HG02588 (cell line): ENCODE data around the gene B4GALNT4.
"Not testable (repeated sequence)": the region's sequence is repeated elsewhere in the genome, so short reads cannot be mapped to it uniquely, and the experiment has no call there.

Experiments
- ATAC-seq: cut with Tn5 transposase; IDR thresholded peaks from one replicate; pipeline ENCODE4 v1.9.1; 2021; ENCODE audit warnings: mild to moderate bottlenecking, moderate library complexity; ENCODE audit not compliant: unreplicated experiment

Gene B4GALNT4

DNA sequence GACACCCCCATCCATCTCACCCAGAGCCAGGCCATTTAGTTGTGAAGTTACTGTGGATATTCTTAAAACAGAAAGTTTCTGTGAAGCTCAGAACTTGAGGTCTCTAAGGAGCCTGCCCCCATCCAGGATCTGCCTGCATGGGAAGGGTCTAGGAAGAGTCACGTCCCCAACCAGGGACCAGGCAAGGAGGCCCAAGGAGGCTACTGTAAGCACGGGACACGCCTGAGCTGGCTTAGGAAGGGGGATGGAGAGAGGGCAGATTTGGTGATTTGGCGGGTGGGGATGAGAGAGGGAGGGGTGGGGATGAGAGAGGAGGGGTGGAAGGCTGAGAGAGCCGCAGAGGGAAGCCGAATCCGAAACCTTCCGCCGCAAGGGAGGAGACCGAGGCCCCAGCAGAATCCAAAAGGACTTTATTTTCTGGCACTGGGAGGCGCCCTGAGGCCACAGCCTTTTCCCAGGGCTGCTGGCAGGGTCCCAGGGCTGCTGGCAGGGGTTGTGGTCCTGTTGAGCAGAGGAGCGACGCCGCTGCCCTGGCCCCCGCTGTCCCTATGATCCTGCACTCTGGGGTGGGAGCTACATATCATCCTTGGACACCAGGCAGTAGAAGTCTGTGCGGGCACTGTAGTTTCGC, 36.1 kb downstream of the B4GALNT4 start:
- ATAC-seq: no peak

DNA sequence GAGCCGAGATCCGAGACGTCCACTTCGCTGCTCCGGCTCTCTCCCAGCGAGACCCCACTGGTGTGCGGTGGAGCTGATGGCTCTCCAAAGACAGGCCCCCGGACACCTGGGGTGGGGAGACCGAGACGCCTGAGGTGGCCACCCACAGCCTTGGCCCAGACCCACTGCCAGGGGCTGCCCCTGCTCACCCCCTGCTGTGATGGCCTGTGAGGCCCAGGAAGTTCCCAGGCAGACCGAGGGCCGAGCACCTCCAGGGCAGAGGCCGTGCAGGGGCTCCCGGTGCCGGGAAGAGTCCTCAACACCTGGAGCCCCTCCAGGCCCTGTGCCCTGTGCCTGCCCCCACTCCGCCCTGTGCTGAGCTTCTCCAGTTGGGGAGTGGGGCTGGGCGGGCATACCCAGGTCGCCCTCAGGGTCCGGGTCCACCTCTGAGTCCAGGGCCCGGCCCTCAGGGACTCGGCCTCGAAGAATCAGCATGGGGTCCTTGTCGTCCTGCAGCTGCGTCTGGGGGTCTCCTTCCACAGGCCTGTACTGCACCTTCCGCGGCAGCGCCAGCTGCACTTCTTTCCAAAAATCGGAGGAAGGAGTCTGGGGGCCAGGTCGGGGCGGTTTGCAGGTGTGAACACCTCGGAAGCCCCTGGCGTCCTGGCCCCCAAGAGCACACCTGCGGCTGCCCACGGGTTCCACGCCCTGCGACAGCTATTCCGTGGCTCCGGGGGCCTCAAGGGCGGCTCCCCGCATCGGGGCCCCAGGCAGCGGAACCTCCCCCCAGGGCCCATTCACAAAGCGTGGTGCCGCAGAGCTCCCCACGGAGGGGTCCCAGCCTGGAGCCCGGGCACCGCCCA, 36.9 kb downstream of the B4GALNT4 start:
- ATAC-seq: no peak

DNA sequence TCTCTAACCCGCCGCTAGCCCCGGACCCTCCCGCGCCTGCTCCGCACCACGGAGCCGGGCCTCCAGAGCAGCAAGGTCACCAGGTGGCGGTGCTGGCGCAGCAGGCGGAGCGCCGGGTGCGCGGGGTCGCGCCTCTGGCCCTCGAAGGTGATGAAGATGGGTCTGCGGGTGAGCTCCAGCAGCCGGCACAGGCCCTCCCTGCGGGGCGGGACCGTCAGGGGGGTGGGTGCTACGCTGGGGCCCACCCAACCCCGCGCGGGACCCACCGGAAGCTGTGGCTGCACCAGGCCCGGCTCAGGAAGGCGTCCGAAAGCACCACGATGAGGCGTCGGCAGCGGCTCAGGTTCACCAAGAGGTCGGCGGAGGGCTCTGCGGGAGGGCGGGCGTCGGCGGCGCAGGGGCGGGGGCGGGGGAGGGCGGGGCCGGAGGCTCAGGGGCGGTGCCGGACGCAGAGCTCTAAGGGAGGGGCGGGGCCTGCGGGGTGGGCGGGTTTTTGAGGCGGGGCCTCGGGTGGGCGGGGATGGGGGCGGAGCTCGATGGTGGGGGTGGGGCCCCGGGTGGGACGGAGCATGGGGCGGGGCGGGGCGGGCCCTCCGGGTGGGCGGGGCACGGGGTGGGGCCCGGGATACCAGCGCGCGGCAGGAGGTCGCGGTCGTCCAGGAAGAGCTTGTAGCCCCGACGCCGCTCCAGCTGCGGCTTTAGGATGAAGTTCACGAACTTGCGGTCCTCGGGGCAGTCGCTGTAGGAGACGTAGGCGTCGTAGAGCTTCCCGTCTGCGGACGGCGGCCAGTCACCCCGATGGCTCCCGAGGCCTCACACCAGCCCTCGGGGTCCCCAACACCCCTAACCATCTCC, 37.7 kb downstream of the B4GALNT4 start:
- peak; percentile 56 for ATAC-seq

DNA sequence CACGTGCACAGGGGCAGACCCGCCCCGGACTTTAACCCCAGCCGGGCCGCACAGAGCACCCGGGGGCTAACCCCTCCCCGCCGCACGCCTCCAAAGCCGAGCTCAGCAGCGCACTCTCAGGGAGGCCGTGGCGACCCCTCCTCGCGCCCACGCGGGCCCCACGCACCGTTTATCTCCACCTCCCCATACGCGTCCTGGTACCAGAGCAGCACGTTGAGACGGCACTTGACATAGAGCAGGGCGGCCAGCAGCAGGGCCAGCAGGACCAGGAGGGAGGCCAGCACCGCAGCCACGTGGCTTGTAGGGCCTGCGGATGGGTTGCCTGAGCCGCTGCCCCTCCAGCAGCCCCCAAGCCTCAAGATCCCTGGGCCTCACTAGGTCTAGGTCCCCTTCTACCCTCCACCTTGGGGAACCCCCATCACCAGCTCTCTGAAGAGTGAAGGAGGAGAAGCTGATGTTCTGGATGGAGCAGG, 38.4 kb downstream of the B4GALNT4 start:
- ATAC-seq: no peak

DNA sequence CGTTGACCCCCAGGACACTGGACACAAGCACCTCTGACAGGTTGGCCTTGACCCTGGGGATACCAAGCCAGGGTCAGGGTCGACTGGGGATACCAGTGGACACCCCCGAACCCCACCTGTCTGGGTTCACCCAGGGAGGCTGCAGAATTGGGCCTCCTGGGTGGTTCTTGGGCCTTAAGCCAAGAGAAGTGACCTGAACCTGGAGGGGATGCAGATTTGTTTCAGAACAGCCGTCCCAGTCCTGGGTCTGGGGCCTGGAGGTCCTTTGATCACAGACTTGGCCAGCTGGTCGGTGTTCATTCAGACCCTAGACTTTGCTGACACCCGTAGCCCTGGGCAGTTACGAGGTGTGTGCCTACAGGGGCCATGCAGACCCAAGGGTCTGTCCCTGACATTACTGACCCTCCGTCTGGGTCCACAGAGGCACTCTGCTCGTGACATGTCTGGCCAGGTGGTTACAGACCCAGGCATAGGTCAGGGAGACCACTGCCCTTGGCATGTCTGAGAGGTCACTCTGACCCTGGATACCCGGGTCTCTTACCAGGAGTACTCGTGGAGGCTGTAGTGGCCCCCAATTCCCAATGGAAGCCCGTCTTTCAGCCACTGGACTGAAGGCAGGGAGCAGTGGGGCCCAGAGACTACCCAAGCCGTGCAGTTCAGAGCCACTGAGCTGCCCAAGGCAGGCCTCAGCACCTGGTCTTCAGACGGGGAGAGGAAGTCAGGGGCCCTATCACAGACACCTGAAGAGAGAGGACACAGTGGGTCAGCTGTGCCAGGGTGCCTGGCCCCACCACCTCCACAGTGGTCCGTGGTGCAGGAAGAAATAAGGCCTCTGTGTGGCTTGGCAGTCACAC, 39.1 kb downstream of the B4GALNT4 start:
- no peak for ATAC-seq

DNA sequence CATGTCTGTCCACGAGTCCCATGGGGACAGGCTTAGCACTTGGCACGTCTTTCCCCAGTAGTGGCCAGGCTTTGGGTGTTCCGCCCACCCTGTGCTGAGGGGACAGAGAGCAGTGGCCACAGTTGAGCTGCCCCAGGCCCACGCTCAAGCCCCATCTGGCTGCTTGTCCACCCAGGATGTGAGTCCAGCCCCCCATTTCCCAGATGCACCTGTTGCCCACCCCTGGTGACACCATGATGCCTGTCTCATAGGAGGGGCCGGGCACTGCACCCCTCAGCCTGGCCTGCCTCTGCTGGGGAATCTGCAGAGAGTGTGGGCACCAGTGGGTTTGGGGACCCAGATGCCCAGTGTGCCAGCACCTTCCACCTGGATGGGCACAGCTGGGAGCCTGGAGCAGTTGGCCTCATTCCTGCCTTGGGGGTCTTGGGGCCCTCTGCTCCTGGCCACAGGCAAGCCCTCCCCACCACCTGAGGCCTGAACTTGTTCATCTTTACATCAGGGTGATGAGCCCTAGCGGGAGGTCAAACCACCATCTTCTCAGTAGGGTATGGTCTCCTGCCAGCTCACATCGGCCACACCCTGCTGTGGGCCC, 39.8 kb downstream of the B4GALNT4 start:
- ATAC-seq: no peak

DNA sequence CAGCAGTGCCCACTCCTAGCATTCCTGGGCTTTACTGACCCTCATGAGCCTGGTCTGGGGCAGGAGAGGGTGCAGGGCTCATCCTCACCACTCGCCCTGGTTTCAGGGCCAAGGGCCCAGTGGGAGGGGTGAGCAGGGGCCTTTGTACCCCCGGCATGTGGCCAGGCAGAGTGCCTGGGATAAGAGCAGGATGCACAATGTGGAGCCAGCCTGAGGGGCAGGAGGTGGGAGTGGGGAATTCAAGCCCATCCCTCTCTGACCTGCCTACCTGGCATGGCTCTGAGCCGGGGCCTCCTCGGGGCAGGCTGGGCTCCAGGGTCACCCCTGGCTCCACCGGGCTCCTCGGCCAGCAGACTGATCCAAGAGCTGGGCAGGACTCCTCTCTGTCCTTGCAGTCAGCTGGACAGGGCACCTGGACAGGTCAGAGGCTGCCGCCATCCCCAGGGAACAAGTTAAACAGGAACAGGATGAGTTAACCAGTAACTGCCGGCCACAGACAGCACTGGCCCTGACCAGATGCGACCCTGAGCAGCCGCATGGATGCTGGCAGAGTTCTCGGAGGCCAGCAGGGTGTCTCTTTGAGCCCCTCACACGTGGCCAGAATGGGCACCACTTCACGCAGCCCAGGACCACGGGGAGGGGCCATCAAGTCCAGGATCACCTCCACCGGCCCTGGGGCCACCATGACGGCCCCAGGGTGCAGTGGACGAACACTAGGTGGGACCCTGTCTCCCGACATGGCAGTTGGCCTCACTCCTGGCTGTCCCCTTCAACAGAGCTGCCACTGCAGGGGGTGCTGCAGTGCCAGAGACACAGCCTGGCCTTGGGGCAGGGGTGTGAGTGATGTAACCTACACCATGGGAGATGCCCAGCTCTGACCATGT, 40.5 kb downstream of the B4GALNT4 start:
- no peak for ATAC-seq

DNA sequence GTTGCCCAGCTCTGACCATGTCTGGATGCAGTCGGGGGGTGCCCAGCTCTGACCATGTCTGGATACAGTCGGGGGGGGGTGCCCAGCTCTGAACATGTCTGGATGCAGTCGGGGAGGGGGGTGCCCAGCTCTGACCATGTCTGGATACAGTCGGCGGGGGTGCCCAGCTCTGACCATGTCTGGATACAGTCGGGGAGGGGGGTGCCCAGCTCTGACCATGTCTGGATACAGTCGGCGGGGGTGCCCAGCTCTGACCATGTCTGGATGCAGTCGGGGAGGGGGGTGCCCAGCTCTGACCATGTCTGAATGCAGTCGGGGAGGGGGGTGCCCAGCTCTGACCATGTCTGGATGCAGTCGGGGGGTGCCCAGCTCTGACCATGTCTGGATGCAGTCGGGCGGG, 41.4 kb downstream of the B4GALNT4 start:
- not testable (repeated sequence) for ATAC-seq

DNA sequence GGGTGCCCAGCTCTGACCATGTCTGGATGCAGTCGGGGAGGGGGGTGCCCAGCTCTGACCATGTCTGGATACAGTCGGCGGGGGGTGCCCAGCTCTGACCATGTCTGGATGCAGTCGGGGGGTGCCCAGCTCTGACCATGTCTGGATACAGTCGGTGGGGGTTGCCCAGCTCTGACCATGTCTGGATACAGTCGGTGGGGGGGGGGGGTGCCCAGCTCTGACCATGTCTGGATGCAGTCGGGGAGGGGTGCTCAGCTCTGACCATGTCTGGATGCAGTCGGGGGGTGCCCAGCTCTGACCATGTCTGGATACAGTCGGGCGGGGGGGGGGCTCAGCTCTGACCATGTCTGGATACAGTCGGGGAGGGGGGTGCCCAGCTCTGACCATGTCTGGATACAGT, 42.2 kb downstream of the B4GALNT4 start:
- not testable (repeated sequence) for ATAC-seq

DNA sequence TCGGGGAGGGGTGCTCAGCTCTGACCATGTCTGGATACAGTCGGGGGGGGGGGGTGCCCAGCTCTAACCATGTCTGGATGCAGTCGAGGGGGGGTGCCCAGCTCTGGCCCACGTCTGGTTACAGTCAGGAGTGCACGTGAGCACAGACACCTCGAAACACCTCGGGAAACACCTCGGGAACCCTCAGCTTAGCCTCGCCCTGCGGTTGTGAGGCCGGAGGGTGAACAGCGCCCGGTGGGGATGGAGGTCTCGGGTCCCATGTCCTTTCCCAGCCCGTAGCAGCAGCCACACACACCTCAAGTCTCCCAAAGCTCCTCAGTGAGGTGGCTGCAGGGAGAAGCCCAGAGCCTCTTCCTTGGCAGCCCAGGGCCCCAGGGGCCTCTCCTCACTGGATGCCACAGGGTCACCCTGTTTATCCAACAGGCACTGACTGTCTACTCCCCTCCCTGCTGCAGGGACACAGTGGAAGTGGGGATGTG, 43.4 kb downstream of the B4GALNT4 start:
- ATAC-seq: no peak

DNA sequence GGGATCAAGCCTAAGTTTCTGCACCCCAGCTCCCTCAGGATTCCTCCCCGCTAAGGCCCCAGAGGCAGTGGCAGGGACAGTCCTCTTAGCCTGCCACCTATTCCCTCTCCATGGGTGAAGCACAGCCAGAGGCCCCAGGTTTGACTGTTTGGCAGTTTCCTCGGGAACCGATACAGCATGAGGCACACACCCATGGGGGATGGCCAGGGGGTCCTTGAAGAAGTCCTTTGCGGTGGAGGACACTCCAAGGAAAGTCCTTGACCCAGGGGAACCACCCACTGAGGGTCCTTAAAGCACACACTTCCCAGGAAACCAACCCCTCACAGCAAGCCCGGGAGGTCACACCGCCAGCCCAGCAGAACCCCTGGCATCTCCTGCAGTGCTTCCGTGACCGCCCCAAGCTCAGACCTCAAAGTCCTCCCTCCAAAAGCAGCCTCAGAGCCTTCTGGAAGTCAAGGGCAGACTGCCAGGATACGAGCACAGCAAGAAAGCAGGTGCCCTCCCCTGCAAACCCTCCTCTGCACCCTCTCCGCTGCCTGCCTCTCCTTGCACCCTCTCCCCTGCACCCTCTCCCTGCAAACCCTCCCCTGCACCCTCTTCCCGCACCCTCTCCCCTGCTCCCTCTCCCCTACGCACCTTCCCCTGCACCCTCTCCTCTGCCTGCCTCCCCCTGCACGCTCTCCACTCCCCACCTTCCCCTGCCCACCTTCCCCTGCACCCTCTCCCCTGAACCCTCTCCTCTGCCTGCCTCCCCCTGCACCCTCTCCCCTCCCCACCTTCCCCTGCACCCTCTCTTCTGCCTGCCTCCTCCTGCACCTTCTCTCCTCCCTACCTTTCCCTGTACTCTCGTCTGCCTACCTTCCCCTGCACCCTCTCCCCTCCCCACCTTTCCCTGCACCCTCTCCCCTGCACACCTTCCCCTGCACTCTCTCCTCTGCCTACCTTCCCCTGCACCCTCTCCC, 44.1 kb downstream of the B4GALNT4 start:
- no peak for ATAC-seq

DNA sequence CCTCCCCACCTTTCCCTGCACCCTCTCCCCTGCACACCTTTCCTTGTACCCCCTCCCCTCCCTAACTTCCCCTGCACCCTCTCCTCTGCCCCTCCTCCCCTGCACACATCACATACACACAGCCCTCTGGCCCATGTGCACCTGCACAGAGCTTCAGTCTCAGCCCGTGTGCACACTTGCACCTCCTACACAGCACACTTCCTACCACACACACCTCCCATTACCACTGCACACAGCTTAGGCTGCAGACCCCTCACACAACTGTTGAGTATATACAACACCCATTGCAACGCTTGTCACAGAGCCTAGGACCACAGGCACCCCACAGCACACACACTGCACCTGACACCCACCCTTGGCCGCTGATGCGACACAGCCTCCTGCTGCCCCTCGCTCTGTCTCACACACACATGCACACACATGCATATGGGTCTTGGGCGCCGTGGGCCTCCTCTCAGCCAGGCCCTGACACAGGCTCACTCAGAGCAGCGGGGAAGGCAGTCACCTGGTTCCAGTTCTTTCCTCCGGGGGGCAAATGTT, 45.1 kb downstream of the B4GALNT4 start:
- ATAC-seq: no peak

DNA sequence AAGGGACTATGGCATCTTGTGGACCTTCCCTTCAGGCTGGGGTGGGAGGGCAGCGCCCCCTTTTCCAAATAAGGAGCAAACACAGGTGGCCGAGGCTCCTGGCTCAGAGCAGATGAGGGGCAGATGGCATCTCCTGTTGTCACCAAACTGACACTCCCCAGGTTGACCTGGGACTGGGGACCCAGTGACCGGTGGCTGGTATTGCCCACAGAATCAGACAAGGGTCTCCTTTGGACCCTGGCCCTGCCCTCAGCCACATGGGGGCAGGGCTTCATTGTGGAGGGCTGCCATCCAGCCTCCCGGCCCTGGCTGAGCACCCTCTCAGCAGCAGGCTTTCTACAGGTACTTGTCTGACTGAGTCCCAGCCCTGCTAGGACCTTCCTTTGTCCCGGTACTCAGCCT, 46.3 kb downstream of the B4GALNT4 start:
- no peak for ATAC-seq

DNA sequence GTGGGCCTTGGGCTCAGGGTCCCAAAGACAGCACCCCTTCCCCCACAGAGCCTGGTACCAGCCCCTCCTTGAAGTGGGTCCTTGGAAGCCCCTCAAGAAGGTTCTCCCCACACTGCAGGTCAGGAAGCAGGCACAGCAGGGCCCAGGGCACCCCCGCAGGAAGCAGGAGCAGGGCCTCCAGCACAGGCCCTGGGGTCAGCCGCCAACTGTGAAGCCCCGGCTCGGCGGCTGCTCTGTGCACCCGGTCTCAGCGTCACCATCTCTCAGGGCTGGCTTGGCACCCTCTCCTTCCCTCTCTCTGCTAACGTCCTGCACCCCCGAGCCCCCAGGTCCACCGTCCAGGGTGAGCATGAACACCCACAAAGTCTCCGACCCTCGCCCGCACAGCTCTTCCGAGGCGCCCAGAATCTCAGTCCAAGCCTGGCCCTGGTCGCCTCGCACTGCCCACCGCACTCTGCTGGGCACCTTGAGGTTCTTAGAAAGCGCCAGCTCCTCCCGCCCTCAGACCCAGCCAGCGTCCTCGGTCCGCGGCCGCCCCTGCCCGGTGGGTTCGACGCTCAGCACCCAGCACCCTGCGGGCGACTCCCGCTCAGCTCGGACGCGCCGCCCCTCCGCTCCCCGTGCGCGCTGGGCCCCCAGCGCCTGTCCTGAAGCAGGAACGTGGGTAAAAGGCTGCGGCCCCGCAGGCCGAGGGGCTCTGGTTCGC, 46.9 kb downstream of the B4GALNT4 start:
- no peak for ATAC-seq

DNA sequence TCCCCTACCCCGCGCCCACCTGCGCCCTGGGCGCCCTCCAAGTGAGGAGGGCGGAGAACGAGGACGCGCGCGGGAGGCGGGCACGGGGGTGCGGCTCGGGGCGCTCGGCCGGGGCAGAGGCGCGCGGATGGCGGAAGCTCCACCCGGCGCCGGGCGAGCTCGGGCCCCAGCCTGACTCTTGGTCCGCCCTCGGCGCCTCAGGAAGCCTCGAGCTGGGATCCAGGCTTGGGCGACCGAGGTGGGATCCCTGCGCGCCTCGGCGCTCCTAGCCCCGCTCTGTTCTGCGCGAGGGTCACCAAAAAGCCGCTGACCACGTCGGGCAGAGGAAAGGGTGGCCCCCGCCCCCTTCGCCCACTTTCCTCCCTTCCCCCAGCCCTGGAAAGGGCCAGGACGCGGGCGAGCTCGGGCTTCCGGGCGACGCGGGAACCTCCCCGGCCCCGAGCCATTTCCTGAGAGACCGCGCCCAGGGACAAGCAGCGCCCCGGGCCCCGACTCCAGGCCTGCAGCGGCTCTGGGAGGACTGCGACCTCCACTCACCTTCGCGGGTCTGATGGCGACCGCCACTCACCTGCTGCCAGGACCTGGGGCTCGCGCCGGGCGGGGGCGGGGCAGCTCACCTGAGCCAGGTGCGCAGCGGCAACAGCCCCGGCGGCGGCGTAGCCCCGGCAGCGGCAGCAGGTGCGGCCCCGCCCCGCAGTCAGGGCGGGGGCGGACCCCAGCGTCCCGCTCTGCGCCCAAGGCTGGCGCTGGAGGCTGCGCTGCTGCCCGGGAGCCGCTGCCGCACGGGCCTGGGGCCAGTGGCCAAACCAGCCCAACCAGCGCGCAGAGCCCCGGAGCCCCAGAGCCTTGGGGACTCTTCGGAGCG, 47.7 kb downstream of the B4GALNT4 start:
- no peak for ATAC-seq
